Measurements from ENCODE around the gene CLDN15.

Gene CLDN15

DNA sequence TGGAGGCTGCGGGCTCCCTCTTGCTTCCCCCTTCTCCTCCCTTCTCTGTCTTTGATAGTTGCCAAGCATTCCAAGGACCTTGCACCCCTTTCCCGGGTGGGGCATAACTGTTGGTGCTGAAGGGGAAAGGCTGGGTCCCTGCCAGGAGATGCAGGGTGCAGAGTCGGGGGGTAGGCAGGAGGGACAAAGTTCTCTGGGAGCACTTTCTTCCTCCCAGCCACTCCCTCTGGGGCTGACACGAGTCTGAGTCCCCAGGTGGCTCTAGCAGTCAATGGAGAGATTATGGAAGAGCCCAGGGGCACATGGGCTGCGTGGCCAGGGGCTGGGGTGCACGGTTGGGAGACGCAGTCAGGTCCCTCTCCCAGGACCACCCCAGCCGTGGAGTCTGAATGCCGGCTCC is 2.1 kb downstream of the CLDN15 start:
- DNase-seq (ENCODE audit: low spot score), result no peak
- TF ChIP-seq, protein P1, sequence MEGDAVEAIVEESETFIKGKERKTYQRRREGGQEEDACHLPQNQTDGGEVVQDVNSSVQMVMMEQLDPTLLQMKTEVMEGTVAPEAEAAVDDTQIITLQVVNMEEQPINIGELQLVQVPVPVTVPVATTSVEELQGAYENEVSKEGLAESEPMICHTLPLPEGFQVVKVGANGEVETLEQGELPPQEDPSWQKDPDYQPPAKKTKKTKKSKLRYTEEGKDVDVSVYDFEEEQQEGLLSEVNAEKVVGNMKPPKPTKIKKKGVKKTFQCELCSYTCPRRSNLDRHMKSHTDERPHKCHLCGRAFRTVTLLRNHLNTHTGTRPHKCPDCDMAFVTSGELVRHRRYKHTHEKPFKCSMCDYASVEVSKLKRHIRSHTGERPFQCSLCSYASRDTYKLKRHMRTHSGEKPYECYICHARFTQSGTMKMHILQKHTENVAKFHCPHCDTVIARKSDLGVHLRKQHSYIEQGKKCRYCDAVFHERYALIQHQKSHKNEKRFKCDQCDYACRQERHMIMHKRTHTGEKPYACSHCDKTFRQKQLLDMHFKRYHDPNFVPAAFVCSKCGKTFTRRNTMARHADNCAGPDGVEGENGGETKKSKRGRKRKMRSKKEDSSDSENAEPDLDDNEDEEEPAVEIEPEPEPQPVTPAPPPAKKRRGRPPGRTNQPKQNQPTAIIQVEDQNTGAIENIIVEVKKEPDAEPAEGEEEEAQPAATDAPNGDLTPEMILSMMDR (IDR thresholded peaks at IDR 0.05; ENCODE audit: extremely low read depth, missing control alignments), result no peak

DNA sequence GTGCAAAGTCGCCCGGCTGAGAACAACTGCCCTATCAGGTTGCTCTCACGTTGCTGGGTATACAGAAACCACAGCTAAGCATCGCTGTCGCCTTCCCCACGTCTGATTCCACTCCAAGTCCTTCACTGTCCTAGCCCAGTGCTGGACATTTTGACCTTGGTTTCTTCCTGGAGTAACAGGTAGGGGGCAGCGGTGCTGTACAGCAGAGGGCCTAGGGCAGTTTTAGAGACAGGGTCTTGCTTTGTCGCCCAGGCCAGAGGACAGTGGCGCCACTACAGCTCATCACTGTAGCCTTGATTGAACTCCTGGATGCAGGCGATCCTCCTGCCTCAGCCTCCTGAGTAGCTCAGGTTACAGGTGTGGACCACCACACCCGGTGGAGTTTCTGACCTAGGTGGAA is 2.6 kb downstream of the CLDN15 start:
- DNase-seq (ENCODE audit: low spot score), result no peak
- TF ChIP-seq, protein P1 (IDR thresholded peaks at IDR 0.05; ENCODE audit: extremely low read depth, missing control alignments), result no peak

DNA sequence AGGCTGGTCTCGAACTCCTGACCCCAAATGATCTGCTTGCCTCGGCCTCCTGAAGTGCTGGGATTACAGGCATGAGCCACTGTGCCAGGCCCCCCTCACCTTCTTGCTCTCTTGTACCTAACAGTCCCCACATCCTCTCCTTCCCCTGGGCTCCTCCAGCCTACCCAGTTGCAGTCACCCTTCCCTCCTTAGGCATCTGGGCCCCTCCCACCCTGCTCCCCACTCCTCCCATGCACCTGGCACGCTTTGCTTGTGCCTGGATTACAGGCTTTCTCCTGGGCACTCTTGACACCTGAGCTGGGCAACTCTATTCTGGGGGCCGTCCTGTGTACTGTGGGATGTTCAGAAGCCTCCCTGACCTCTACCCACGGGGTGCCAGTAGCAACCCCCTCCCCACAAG is 3.0 kb downstream of the CLDN15 start:
- no peak for DNase-seq (ENCODE audit: low spot score)
- TF ChIP-seq, protein P1 (IDR thresholded peaks at IDR 0.05; ENCODE audit: extremely low read depth, missing control alignments), result no peak

DNA sequence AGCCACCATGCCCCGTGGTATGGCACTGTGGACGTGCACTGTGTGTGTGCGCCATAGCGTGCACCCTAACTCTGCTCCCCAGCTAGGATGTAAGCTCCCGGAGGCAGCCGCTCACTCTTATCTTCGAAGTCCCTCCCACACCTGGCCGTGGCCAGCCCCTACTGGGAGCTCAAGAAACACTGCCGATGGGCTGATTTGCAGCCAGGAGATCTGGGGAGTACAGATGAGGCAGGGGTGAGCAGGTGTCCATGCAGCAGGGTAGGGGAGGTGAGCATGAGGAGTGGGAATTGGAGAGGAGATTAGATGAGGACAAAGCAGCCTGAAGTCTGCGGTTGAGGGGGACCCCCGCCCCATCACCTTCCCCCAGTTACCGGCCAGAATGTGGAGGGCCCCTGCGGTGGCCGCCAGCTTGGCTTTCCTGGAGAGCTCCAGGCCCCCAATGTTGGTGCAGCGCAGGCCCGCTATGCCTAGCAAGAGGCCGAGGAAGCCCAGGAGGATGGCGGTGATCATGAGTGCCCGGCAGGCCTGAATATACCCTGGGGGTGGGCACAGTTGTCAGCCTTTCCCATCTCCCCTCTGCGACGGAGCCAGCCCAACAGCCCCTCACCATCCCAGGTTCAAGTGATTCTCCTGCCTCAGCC is 3.6 kb downstream of the CLDN15 start:
- TF ChIP-seq, protein P1 (IDR thresholded peaks at IDR 0.05; ENCODE audit: extremely low read depth, missing control alignments), result no peak
- DNase-seq (ENCODE audit: low spot score), result no peak

DNA sequence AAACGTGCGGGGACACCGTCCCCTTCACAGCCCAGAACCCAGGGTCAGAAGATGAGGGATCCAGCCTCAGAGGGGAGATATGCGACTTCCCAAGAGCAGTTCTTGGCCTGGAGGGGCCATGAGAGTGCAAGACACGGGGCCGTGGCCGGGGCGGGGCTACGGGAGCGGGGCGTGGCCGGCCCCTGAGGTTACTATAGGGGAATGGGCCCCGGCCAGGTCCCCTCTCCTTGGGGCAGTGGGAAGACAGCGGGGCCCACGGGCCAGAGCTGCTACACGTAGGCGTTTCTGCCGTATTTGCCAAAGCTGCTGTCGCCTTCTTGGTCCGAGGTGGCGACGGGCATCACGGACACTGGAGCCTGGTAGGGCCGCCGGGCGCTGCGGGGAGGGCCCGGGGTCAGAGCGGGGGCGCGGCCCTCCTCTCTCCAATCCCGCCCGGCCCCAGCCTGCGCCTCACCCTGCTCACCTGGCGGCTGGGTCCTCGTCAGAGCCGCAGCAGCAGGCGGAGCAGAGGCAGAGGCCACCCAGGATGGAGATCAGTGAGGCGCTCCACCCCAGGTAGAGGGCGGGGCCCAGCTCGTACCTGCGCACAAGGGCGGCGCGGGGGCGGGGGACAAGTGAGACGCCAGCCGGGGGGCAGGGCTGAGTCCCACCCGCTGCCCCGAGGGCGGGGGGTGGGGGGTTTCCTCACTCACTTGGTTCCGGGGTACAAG is 5.3 kb downstream of the CLDN15 start:
- TF ChIP-seq, protein P1 (IDR thresholded peaks at IDR 0.05; ENCODE audit: extremely low read depth, missing control alignments), result no peak
- DNase-seq (ENCODE audit: low spot score), result no peak

GRCh38 chr7:101231644-101232043 is 6.0 kb downstream of the CLDN15 start:
- no peak for DNase-seq (ENCODE audit: low spot score)
- TF ChIP-seq, protein P1 (IDR thresholded peaks at IDR 0.05; ENCODE audit: extremely low read depth, missing control alignments), result no peak

DNA sequence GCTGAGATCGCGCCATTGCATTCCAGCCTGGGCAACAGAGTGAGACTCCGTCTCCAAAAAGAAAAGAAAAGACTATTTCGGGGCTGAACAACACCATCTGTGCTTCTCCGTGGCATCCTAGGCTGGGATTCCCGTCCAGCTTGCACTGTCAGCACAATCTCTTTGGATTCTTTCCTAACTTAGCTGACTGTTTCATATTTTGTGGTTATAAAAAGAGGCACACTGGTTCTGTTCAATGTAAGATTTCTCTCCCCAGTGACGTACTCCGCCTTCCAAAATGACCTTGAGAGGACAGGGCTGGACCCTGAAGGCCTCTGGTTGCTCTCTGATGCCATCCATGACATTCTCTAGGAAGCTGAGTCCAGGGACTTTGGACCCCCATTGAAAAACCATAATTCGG is 10.9 kb downstream of the CLDN15 start:
- no peak for DNase-seq (ENCODE audit: low spot score)
- TF ChIP-seq, protein P1 (IDR thresholded peaks at IDR 0.05; ENCODE audit: extremely low read depth, missing control alignments), result no peak

Measured in GM20000 (cell line).